H1 (cell line): ENCODE data around the gene KCTD2. TPM values are rescaled to one million over a fixed set of nuclear protein-coding genes. Genes with fewer than 3 reads are reported as not detected.

Experiments used
- ASH2L ChIP-seq: fragments of 200-600, 300-600 bp; sonication (generic); IDR thresholded peaks from one replicate; pipeline ENCODE4 v1.7.1; 2017; ENCODE audit warnings: low read length
- JUND ChIP-seq: IDR thresholded peaks from 2 replicates; pipeline ENCODE4 v1.6.1; 2011; ENCODE audit warnings: mild to moderate bottlenecking, improper control_type of control experiment, low read length
- KDM5A ChIP-seq: fragments of 200-600 bp; IDR thresholded peaks from 2 replicates; pipeline ENCODE4 v1.7.1; 2012; ENCODE audit warnings: mild to moderate bottlenecking, low read length, inconsistent platforms, mixed read lengths
- SRF ChIP-seq: IDR thresholded peaks from 2 replicates; pipeline ENCODE4 v1.6.1; 2011; ENCODE audit warnings: mild to moderate bottlenecking, low read depth, low read length, moderate library complexity
- polyA plus RNA-seq, 7 experiments: library from polyadenylated mRNA; depleted of rRNA in 3 of 7; stranded (reverse) in 5 of 7; unstranded in 2 of 7; fragments of >200 nt in 5 of 7; fragments of 200-250 nt in 2 of 7; gene quantifications; 1 replicate in 5 of 7; 2 replicates in 1 of 7; 4 replicates in 1 of 7; pipeline versions ENCODE4 v1.2.1 to v1.2.3, GENCODE V29; 2011 to 2013; ENCODE audit warnings: missing spikeins in 2 of 7, mixed read lengths in 2 of 7
- total RNA-seq: library from RNA; stranded (reverse); fragmentation: NEBNext Ultra II Directional; extraction: Animal tissue kit (Norgen Biotek cat#: 25700); gene quantifications from 2 replicates; pipeline ENCODE4 v1.2.1, GENCODE V29; 2021

KCTD2 gene
- total and polyA plus RNA-seq, 2 of the 8 experiments (the other 6 are each of a cell fraction or from before 2014, with no cell fraction given), result 33.7 to 36.8 TPM

GRCh38 chr17:75020331-75021110 lies 26.5 kb upstream of the KCTD2 start (continued):
- TF ChIP-seq JUND (no peak), ASH2L (no peak), SRF (no peak), KDM5A (no peak)
